SK-N-SH (cell line): ENCODE data around the gene SETD4. TPM values are rescaled to one million over a fixed set of nuclear protein-coding genes. Genes with fewer than 3 reads are reported as not detected.

Experiments used
- CTCF ChIA-PET: fragments of 300-600, 350-600 bp; formaldehyde crosslinking; extraction: SDS; loops from one replicate; lab custom pipeline; 2021; lab: Yijun Ruan, JAX
- POLR2A ChIA-PET: fragments of 350-600 bp; sonication (Branson Sonifier 250); formaldehyde crosslinking; extraction: SDS; loops from one replicate; lab custom pipeline; 2020; ENCODE audit warnings: antibody characterized with exemption, inconsistent platforms; lab: Yijun Ruan, JAX
- DNase-seq: peaks from one replicate; pipeline ENCODE4 v3.0.0; 2012
- H2AFZ ChIP-seq: fragments of 200-600 bp; sonication (generic); 2 replicates; pipeline ENCODE4 v1.8.1; 2016; ENCODE audit warnings: antibody characterized with exemption, mild to moderate bottlenecking, low read depth
- H3F3A ChIP-seq: fragments of 200-600 bp; sonication (generic); replicated peaks from 2 replicates; pipeline ENCODE3; 2016; ENCODE audit warnings: antibody characterized with exemption, mild to moderate bottlenecking; ENCODE audit not compliant: insufficient read depth
- H3K27ac ChIP-seq, 2 experiments: fragments of 200-500 bp in 1 of 2; fragments of 200-600 bp in 1 of 2; sonication (Bioruptor generic) in 1 of 2; sonication (generic), shearing (Covaris generic) in 1 of 2; 2 replicates each; pipeline versions ENCODE4 v1.5.1 to v1.6.1; 2014 to 2016; ENCODE audit warnings: low read depth in 2 of 2, inconsistent platforms in 1 of 2, low read length in 1 of 2, mild to moderate bottlenecking in 1 of 2, mixed read lengths in 1 of 2
- H3K27me3 ChIP-seq: fragments of 200-600 bp; sonication (generic), shearing (Covaris generic); 2 replicates; pipeline ENCODE4 v1.6.1; 2016; ENCODE audit warnings: mixed run types; ENCODE audit not compliant: insufficient read depth
- H3K36me3 ChIP-seq, 2 experiments: fragments of 200-500 bp in 1 of 2; fragments of 200-600 bp in 1 of 2; sonication (Bioruptor generic) in 1 of 2; sonication (generic) in 1 of 2; replicated peaks in 1 of 2; 2 replicates each; pipeline versions ENCODE3 to v1.5.1; 2014 to 2016; ENCODE audit warnings: low read length in 1 of 2, mild to moderate bottlenecking in 1 of 2; ENCODE audit not compliant: insufficient read depth in 2 of 2, control insufficient read depth in 1 of 2
- H3K4me1 ChIP-seq, 2 experiments: fragments of 200-500 bp in 1 of 2; fragments of 200-600 bp in 1 of 2; sonication (Bioruptor generic) in 1 of 2; sonication (generic), shearing (Covaris generic) in 1 of 2; 2 replicates each; pipeline versions ENCODE4 v1.5.1 to v1.6.1; 2014 to 2016; ENCODE audit warnings: low read depth in 1 of 2, low read length in 1 of 2, mixed run types in 1 of 2; ENCODE audit not compliant: insufficient read depth in 2 of 2, control insufficient read depth in 1 of 2
- H3K4me2 ChIP-seq: fragments of 200-600 bp; sonication (generic), shearing (Covaris generic); 2 replicates; pipeline ENCODE4 v1.6.1; 2017; ENCODE audit warnings: mixed run types
- H3K4me3 ChIP-seq, 2 experiments: fragments of 200-500 bp in 1 of 2; fragments of 200-600 bp in 1 of 2; sonication (Bioruptor generic) in 1 of 2; sonication (generic), shearing (Covaris generic) in 1 of 2; 2 replicates each; pipeline versions ENCODE4 v1.5.1 to v1.8.1; 2014 to 2016; ENCODE audit warnings: low read depth in 2 of 2, inconsistent platforms in 1 of 2, low read length in 1 of 2, mild to moderate bottlenecking in 1 of 2, mixed read lengths in 1 of 2, moderate library complexity in 1 of 2
- H3K79me2 ChIP-seq: fragments of 200-600 bp; sonication (generic); 2 replicates; pipeline ENCODE4 v1.8.1; 2017; ENCODE audit warnings: mild to moderate bottlenecking; ENCODE audit not compliant: insufficient read depth
- H3K9ac ChIP-seq: fragments of 200-600 bp; sonication (generic); 2 replicates; pipeline ENCODE4 v1.6.1; 2017; ENCODE audit warnings: mixed run types
- H3K9me2 ChIP-seq: fragments of 200-600 bp; sonication (generic); 2 replicates; pipeline ENCODE4 v1.6.1; 2017; ENCODE audit warnings: mixed run types
- H3K9me3 ChIP-seq: fragments of 200-600 bp; sonication (generic); 2 replicates; pipeline ENCODE4 v1.6.1; 2017; ENCODE audit warnings: mixed run types, mild to moderate bottlenecking, moderate library complexity
- H4K20me1 ChIP-seq: fragments of 200-600 bp; sonication (generic); 2 replicates; pipeline ENCODE4 v1.6.1; 2017; ENCODE audit warnings: mild to moderate bottlenecking, mixed run types; ENCODE audit not compliant: insufficient read depth
- ELF1 ChIP-seq: IDR thresholded peaks from 2 replicates; pipeline ENCODE4 v1.4.0; 2012
- EP300 ChIP-seq, 2 experiments: IDR thresholded peaks; 2 replicates each; pipeline versions ENCODE4 v1.4.0 to v1.6.1; 2012; ENCODE audit warnings: borderline replicate concordance in 1 of 2, low read depth in 1 of 2, low read length in 1 of 2
- FOSL2 ChIP-seq: IDR thresholded peaks from 2 replicates; pipeline ENCODE4 v1.4.0; 2012; ENCODE audit warnings: low read depth, mild to moderate bottlenecking, moderate library complexity, borderline replicate concordance
- GATA2 ChIP-seq: sonication (generic); formaldehyde crosslinking; IDR thresholded peaks from 2 replicates; pipeline ENCODE4 v1.5.0; 2020; ENCODE audit warnings: mild to moderate bottlenecking, missing genetic modification reagents
- MEF2A ChIP-seq: IDR thresholded peaks from 2 replicates; pipeline ENCODE4 v1.4.0; 2012; ENCODE audit warnings: low read depth, borderline replicate concordance
- MXI1 ChIP-seq: IDR thresholded peaks from 2 replicates; pipeline ENCODE4 v1.6.1; 2012; ENCODE audit warnings: mild to moderate bottlenecking, low read depth, low read length, improper control_type of control experiment
- NRF1 ChIP-seq: IDR thresholded peaks from 2 replicates; pipeline ENCODE4 v1.6.1; 2012; ENCODE audit warnings: low read depth, mild to moderate bottlenecking, low read length
- POLR2AphosphoS5 ChIP-seq: IDR thresholded peaks from 2 replicates; pipeline ENCODE4 v1.6.1; 2012; ENCODE audit warnings: low read depth, low read length
- RFX5 ChIP-seq: IDR thresholded peaks from 2 replicates; pipeline ENCODE4 v1.6.1; 2012; ENCODE audit warnings: mild to moderate bottlenecking, improper control_type of control experiment, low read length
- SIN3A ChIP-seq: IDR thresholded peaks from 2 replicates; pipeline ENCODE4 v1.6.1; 2012; ENCODE audit warnings: low read depth, mild to moderate bottlenecking, low read length, moderate library complexity, borderline replicate concordance
- WGBS: methylation state at CpG from one replicate; pipeline ENCODE4 v1.1.6; 2017; ENCODE audit warnings: low lambda C conversion rate; 5-methylcytosine and 5-hydroxymethylcytosine counted together
- polyA plus RNA-seq, 3 experiments: library from polyadenylated mRNA; depleted of rRNA; stranded (reverse); fragments of >200 nt; gene quantifications; 2 replicates each; pipeline ENCODE4 v1.2.3, GENCODE V29; 2012
- TF ChIP-seq, protein P1 (sequence below): IDR thresholded peaks from 2 replicates; pipeline ENCODE4 v1.6.1; 2012; ENCODE audit warnings: mild to moderate bottlenecking, low read depth, low read length, moderate library complexity
- TF ChIP-seq, protein P2 (sequence below): fragments of 150-350 bp; IDR thresholded peaks from 2 replicates; pipeline ENCODE4 v1.6.1; 2017; ENCODE audit warnings: antibody characterized with exemption, low read length, low read depth, borderline replicate concordance

Gene SETD4
- polyA plus RNA-seq, 1 of the 3 experiments (the other 2 are of a cell fraction): 15.9 TPM

DNA sequence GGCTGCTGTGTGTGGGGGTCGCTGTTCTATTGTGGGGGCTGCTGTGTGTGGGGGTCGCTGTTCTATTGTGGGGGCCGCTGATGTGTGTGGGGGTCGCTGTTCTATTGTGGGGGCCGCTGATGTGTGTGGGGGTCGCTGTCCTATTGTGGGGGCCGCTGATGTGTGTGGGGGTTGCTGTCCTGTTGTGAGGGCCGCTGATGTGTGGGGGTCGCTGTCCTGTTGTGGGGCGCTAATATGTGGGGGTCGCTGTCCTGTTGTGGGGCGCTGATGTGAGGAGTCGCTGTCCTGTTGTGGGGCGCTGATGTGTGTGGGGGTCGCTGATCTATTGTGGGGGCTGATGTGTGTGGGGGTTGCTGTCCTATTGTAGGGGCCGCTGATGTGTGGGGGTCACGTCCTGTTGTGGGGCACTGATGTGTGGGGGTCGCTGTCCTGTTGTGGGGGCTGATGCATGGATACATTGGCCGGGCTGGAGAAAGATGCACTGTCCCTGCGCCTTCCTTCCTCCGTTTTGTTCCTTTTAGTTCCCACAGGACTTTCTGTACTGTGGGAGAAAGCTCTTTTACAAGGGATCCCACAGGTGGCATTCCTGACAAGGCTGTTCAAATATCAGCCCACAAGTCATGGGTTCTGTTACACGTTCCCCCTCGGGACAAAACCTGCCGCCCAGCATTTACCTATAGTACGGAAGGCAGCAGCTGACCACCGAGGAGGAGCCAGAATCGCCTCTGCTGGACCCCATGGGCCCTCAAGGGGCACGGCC is 27.5 kb downstream of the SETD4 start:
- peaks cover 0 to 27% of the 10 kb centered on the region in 2 experiments; a peak in 2 of 4 replicates for H3K4me1 ChIP-seq
- POLR2A ChIA-PET: no interaction called here
- peaks cover 16 to 23% of the 10 kb centered on the region in 2 experiments for H3K36me3 ChIP-seq
- no peak overlapping the region for H3K27ac ChIP-seq
- CTCF ChIA-PET: interaction anchor here (4.4 kb wide), 1 partner anchor 80 kb away, joined by 41 read pairs; no protein-coding TSS in a partner anchor
- H3K27me3 ChIP-seq: no peaks in the 10 kb centered on the region
- no peaks in the 10 kb centered on the region for H3K79me2 ChIP-seq
- no peaks in the 10 kb centered on the region for H4K20me1 ChIP-seq
- H3K9me2 ChIP-seq: no peaks in the 10 kb centered on the region
- DNase-seq: no peak
- H3F3A ChIP-seq: peaks cover 2% of the 10 kb centered on the region
- H3K4me3 ChIP-seq: no peak overlapping the region
- TF ChIP-seq ELF1 (no peak), GATA2 (CRISPR knock-in tag) (no peak), SIN3A (no peak), POLR2AphosphoS5 (no peak), RFX5 (no peak), EP300 (IDR thresholded peaks at IDR 0.05; ENCODE audit: borderline replicate concordance in 1 of 2, low read depth in 1 of 2, low read length in 1 of 2) (no peak), MXI1 (no peak), MEF2A (no peak), NRF1 (no peak), FOSL2 (no peak)
- TF ChIP-seq, protein P1, sequence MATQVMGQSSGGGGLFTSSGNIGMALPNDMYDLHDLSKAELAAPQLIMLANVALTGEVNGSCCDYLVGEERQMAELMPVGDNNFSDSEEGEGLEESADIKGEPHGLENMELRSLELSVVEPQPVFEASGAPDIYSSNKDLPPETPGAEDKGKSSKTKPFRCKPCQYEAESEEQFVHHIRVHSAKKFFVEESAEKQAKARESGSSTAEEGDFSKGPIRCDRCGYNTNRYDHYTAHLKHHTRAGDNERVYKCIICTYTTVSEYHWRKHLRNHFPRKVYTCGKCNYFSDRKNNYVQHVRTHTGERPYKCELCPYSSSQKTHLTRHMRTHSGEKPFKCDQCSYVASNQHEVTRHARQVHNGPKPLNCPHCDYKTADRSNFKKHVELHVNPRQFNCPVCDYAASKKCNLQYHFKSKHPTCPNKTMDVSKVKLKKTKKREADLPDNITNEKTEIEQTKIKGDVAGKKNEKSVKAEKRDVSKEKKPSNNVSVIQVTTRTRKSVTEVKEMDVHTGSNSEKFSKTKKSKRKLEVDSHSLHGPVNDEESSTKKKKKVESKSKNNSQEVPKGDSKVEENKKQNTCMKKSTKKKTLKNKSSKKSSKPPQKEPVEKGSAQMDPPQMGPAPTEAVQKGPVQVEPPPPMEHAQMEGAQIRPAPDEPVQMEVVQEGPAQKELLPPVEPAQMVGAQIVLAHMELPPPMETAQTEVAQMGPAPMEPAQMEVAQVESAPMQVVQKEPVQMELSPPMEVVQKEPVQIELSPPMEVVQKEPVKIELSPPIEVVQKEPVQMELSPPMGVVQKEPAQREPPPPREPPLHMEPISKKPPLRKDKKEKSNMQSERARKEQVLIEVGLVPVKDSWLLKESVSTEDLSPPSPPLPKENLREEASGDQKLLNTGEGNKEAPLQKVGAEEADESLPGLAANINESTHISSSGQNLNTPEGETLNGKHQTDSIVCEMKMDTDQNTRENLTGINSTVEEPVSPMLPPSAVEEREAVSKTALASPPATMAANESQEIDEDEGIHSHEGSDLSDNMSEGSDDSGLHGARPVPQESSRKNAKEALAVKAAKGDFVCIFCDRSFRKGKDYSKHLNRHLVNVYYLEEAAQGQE: no peak
- TF ChIP-seq, protein P2, sequence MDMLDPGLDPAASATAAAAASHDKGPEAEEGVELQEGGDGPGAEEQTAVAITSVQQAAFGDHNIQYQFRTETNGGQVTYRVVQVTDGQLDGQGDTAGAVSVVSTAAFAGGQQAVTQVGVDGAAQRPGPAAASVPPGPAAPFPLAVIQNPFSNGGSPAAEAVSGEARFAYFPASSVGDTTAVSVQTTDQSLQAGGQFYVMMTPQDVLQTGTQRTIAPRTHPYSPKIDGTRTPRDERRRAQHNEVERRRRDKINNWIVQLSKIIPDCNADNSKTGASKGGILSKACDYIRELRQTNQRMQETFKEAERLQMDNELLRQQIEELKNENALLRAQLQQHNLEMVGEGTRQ: no peak
- no peak overlapping the region for H2AFZ ChIP-seq
- H3K9ac ChIP-seq: no peak overlapping the region
- no peaks in the 10 kb centered on the region for H3K9me3 ChIP-seq
- WGBS: 94% methylated on average over 18 of the region's 28 CpGs
- no peak overlapping the region for H3K4me2 ChIP-seq
